A673 (cell line): Measurements from ENCODE around the gene CA6.

ENCODE experiments used
- EZH2 ChIP-seq: fragments of 200-600 bp; sonication (generic); IDR thresholded peaks from 2 replicates; pipeline ENCODE4 v1.6.1; 2017; ENCODE audit warnings: borderline replicate concordance, low read depth, mild to moderate bottlenecking, mixed read lengths, antibody characterized with exemption, low read length; ENCODE audit not compliant: poor library complexity, severe bottlenecking
- TF ChIP-seq, protein P1 (sequence below): fragments of 300-800, 200-600 bp; sonication (generic); conservative IDR thresholded peaks from 2 replicates; pipeline ENCODE4 v1.5.1; 2017; ENCODE audit warnings: low read depth, mild to moderate bottlenecking, antibody characterized with exemption, low read length, moderate library complexity, mixed read lengths

DNA sequence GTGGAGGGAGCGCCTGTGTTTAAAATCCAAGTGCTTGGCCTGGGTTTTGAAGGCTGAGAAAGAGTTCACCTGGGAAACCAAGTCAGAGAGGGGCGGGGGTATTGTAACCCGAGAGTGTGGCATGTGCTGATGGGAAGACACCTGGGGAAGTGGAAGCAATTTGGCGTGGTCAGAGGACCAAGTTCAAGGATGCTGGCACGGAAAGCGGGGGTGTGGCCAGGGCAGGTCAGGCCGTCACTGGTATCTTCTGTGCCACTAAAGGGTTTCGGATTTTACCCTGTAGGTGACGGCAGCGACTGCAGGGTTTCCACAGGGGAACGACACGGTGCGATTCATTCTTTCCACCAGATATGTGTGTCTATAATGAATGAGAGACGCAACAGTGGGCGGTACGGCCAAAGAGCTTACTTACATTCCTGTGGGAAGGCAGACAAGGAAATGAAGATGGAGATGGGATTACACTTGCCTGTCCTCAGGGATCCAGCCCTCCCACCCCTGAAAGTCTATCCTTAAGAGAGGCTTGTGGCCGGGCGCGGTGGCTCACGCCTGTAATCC lies 31.3 kb downstream of the CA6 start:
- TF ChIP-seq, protein P1, sequence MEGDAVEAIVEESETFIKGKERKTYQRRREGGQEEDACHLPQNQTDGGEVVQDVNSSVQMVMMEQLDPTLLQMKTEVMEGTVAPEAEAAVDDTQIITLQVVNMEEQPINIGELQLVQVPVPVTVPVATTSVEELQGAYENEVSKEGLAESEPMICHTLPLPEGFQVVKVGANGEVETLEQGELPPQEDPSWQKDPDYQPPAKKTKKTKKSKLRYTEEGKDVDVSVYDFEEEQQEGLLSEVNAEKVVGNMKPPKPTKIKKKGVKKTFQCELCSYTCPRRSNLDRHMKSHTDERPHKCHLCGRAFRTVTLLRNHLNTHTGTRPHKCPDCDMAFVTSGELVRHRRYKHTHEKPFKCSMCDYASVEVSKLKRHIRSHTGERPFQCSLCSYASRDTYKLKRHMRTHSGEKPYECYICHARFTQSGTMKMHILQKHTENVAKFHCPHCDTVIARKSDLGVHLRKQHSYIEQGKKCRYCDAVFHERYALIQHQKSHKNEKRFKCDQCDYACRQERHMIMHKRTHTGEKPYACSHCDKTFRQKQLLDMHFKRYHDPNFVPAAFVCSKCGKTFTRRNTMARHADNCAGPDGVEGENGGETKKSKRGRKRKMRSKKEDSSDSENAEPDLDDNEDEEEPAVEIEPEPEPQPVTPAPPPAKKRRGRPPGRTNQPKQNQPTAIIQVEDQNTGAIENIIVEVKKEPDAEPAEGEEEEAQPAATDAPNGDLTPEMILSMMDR: no peak
- TF ChIP-seq EZH2: no peak
